HG03064 (cell line): Measurements from ENCODE around the gene USP20.

ENCODE experiments used
- ATAC-seq: cut with Tn5 transposase; IDR thresholded peaks from one replicate; pipeline ENCODE4 v1.9.1; 2021; ENCODE audit warnings: low read depth; ENCODE audit not compliant: unreplicated experiment

Gene USP20

DNA sequence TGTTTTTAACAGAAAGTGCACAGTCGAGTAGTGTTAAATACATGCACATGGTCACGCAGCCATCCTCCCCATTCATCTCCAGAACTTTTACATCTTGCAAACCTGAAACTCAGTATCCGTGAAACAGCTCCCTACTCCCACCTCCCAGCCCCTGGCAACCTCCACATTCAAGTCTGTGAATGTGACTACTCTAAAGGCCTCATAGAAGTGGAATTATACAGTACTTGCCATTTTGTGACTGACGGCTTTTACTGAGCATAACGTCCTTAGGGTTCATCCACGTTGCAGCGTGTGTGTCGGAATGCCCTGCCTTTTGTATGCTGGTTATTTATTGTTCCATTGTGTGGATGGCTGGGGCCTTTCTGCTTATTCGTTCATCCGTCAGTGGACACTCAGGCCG lies 35.8 kb downstream of the USP20 start:
- no peak for ATAC-seq

DNA sequence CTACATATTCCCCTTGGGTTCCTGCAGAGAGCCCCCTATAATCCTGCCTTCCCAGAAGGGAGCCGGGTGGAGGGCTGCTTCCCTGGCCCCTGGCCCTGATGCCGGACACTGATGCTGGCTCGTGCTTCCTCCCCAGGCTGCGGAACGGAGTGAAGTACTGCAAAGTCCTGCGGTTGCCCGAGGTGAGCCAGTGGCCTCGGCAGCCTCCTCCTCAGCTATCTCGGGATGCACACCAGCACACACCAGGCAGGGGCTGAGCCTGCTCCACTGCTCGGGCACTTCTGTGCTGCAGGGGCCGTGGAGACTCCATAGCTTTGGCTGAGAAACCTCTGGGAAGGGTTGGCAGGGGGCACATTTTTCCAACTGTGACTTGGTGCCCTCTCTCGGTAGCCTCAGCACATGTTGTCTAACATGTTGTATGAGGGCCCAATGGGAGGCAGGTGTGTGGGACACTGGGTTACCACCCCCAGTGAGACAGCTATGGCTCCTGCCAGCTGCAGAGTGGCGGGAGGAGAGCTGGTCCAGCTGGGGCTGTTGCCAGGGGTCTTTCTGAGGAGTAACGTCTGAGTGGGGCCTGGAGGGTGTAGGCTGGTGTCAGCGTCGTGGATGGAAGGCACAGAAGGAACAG lies 38.4 kb downstream of the USP20 start:
- ATAC-seq = no peak

DNA sequence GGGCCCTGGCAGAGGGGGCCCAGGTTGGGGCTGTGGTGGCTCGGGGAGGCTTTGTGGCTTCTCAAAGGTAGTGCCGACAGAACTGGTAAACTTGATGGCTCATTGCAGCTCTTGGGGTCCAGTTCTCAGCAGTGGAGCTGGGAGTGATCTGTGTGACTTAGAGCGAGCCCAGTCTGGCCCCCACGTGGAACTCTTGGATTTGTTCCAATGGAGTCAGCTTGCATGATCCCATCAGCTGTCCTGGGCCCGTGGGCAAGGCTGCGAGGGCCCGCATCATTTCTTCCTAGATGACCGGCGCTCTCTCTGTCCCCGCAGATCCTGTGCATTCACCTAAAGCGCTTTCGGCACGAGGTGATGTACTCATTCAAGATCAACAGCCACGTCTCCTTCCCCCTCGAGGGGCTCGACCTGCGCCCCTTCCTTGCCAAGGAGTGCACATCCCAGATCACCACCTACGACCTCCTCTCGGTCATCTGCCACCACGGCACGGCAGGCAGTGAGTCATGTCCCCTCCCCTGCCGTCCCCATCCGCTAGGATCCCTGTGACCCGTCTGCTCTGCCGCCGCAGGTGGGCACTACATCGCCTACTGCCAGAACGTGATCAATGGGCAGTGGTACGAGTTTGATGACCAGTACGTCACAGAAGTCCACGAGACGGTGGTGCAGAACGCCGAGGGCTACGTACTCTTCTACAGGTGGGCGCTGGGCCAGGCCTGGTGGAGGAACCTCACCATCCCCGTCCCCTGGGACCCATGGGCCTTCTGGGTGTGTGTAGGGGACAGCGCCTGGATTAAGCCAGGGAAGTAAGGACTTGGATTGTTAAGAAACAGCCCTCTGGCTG lies 39.2 kb downstream of the USP20 start:
- ATAC-seq = no peak

DNA sequence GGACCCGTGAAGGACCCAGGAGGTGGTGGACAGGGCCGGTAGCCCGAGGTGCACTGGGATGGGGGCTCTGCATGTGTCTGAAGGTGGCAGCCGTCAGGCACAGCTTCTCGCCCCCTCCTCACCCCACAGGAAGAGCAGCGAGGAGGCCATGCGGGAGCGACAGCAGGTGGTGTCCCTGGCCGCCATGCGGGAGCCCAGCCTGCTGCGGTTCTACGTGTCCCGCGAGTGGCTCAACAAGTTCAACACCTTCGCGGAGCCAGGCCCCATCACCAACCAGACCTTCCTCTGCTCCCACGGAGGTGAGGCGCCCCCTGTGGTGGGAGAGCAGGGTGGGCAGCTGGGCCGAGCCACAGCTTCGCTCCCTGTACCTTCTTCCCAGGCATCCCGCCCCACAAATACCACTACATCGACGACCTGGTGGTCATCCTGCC lies 39.9 kb downstream of the USP20 start:
- no peak for ATAC-seq

DNA sequence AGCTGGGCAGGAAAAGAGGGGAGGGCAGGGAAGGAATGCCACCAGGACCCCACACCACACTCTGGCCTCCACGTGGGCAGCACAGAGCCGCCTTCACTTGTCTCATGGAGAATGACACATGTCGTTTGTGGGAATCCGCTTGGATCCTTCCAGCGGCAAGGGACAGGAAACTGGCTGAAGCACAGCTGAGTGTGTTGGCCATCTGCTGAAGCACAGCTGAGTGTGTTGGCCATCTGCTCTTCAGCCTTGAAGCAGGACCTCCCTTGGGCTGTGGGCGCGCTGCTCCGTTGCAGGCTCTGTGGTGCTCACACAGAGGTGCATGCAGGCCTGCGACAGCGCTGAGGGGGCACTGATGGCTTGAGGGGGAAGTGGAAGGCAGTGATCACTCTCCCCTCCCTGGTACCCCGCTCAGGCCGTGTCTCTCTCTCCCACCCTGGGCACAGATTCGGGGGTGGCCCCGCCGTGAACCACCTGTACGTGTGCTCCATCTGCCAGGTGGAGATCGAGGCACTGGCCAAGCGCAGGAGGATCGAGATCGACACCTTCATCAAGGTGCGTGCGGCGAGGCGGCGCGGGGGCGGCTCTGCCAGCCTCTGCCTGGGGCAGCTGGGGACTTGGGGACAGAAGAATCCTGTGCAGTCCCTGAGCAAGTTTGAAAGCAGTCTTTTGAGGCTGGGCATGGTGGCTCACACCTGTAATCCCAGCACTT lies 40.6 kb downstream of the USP20 start:
- no peak for ATAC-seq

DNA sequence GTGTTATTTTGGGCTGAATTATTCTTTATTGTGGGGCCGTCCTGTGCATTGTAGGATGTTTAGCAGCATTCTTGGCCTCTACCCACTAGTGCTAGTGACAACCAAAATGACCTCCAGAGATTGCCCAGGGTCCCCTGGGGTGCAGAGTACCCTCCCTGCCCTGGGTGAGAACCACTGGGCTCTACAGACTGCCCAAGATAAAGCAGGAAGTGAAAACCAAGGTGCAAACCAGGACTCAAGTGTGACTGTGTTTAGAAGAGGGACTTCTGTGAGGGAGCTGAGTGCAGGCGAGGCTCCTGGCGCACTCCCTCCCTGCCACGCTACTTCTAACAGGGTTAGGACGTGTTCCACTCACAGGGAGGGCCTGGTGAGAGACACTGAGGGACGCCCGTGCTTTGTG lies 41.6 kb downstream of the USP20 start:
- no peak for ATAC-seq

DNA sequence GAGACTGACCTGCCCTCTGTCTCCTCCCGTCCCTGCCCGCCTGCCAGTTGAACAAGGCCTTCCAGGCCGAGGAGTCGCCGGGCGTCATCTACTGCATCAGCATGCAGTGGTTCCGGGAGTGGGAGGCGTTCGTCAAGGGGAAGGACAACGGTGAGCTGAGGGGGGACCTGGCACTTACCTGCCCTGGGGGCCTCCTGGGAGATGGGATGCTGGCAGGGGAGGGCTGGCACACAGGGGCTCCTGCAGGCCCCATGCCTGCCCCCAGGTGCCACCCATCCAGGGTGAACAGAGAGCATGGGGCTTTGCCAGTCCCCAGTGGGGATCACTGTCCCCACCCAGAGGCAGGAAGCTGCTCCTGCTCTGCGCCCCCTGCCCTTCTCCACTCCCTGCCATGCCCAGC lies 43.0 kb downstream of the USP20 start:
- ATAC-seq = no peak

DNA sequence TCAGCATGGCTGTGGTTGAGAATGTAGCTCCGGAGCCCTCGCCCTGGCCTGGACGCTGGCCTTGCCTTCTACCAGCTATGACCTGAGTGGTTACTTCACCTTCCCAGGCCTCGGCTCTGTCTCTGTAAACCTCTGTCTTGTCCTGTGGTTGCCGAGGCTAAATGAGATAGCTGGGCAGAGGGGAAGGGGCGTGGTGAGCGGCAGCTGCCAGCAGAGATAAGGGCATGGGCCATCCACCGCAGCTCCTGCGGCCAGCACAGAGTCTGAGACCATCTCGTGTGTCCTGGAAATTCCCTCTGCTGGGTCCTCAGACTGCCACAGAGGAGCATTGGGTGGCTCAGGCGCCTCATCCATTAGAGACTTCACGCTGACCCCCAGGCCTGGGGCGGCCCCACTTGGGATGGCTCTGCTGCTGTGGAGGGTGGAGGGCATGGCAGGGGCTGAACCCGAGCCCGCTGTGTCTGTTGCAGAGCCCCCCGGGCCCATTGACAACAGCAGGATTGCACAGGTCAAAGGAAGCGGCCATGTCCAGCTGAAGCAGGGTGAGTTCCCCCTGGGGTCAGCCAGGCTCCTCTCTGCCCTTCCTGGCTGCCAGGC lies 43.9 kb downstream of the USP20 start:
- no peak for ATAC-seq

DNA sequence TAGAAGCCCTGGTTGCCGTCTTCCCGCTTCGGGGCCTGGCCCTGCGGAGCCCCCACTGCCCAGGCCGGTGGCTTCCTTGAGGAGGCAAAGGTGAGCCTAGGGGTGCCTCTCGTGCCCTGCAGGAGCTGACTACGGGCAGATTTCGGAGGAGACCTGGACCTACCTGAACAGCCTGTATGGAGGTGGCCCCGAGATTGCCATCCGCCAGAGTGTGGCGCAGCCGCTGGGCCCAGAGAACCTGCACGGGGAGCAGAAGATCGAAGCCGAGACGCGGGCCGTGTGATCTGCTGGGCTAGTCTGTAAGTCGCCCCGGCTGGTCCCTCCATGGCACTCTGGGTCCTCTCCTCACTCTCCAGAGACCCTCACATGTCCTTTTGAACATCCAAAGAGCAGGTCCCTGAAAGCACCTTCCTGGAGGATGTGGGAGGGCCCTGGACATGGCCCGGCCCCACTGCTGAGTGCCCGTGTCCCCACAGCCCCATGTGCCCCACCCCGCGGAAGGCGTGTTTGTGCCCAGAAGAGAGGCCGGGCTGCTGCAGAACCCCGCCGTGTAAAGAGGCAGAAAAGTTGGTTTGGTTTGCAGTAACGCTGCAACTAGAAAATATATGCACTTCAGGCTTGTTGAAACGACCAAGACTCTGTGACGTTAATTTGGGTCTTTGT lies 44.9 kb downstream of the USP20 start:
- no peak for ATAC-seq

DNA sequence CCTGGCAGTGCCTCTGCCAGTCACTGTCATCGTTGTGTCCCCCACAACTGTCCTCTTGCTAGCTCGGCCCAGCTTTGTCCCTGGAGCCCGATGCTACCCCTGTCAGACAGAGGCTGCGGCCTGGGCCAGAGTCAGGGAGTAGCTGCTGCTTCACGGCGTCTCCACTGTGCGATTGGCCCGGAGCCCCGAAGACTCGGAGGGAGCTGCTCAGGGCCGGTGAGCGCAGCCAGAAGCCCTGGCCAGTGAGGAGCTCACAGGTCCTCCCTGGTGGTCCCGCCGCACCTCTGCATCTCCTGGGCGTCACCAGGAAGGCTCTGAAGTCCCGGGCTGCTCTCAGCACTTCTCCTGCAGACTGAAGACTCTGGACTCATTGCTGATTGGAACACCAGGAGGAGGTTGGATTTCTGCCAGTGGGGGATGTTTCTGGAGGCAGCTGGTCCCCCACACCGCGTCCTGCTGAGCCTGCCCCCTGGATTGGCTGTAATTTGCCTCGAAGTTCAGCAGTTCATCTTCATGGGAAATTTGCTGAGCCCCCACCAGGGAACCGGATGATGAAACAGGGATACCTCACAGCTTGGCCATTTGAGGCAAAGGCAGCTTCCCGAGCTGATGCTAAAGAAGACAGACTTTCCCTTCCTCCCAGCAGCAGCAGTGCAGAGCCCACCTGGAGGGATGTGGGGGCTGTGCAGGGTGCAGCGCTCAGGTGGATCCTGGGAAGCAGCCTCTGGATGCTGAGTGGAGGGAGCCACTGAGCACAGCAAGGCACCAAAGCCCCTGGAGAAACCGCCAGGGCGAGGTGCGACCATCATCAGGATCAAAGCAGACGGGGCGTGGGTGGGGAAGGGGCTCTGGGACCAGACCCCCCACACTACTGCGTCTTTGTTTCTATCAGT lies 45.6 kb downstream of the USP20 start:
- ATAC-seq = no peak

DNA sequence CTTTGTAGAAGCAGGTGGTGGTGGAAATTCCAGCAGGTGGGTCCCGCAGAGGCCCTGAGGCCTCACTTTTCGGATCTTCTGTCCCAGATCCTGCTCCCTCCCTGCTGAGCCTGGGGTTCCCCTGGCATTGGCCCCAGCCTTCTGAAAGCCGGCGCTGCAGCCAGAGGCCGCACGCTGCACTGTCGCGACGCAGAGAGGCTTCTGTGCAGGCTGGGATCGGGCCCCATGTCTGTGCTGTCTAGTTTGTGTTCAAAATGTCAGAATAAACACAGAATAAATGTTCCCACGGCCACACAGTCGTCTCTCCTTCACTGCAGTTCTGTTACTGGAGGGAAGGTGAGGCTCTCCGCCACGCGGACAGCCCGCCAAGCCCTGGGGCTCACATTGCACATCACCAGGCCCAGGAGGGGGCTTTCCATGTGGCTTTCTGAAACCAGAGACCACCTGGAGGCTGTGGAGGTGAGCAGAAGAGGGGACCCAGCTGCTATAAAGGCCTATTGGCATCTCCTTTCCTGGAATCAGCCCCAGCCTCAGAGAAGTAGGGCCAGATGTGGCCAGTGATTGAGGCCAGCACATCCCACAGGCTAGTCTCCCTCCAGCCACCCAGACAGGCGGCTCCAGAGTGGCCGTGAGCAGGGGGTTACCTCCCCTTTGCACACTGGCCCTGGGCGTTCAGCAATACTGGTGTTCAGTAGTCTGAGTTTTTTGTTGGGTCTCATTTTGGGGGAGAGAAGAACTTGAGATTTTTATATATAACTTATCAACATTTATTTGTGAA lies 46.5 kb downstream of the USP20 start:
- no peak for ATAC-seq

DNA sequence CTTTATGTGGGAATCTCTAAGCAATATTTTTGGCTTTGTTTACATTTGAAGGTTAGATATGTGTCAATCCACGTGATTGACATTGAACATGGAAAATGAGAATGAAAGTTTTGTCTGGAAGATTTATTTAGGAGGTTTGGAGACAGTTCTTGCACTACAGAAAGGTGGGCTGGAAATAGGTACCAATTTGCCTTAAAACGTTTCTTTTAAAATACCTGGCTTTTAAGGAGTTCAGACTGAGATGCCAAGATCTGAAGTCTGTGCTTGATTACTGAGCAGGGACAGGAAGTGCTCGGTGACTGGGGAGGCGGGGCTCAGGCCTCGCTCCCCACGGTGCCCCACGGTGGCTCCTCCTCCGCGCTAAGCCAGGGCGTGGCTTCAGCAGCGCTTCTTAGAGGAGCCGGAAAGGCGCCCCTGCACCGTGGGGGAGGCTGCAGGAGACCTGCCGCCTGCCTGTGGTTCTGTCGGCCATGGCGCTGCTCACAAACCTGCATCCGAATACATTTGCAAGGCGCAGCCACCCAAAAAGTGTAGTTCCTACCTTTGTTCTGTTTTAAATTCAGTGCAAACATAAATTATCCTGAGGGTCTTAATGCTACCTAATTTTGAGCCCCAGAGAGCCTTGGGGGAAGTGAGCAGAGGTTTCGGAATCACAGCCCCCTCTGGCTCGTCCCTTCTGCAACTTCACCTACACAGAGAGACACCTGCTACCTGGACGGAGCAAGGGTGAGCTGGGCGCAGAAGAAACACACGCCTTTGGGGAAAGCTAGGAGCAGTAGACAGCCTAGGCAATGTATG lies 49.2 kb downstream of the USP20 start:
- ATAC-seq = peak; percentile 40

DNA sequence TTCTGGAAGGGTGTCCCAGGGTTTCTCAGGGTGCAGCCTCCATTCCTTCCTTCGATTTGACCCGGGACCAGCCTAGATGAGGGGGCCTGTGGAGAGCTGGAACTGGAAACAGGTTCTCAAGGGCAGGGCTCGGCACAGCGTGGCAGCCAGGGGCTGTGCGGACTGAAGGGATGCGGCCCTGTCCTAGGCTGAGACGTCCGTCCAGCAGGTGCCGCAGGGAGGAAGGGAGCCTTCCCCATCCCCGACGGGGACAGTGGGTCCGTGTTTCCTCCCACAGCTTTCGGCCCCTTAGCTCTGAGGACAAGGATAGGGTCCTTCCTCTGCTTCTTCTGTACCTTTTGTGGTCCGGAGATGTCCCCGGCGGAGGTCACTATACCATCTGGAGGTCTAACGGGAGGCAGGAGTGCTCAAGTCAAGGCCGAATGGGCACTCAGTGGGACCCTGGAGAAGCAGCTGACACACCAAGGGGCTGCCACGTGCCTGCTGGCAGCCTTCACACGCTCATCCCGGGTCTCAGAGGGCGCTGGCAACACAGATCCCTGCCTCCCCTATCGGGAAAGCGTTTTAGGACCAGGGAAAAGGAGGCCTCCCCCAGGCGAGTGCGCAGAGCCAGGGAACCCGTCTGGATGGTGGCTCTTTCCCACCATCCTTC lies 49.9 kb downstream of the USP20 start:
- no peak for ATAC-seq

DNA sequence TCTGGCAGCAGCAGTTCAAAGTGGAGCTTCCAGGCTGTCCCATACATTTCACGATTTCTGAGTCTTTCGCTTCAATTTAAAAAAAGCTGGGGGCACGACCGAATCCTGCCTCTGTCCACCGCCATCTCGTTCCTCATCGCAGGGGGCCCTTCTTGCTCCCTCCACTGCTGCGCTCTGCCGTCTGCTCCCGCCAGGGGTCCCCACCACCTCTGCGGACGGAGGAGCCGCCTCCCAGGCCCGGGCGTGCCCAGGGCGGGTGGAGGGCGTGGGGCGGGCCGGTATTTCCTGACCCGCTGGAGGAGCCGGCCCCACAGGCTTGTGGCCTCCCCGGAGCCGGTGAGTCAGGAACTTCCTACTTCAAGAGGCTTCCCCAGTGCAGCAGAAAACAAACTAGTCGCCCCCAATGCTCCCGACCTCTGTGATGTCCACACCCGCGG lies 50.4 kb downstream of the USP20 start:
- ATAC-seq = no peak

DNA sequence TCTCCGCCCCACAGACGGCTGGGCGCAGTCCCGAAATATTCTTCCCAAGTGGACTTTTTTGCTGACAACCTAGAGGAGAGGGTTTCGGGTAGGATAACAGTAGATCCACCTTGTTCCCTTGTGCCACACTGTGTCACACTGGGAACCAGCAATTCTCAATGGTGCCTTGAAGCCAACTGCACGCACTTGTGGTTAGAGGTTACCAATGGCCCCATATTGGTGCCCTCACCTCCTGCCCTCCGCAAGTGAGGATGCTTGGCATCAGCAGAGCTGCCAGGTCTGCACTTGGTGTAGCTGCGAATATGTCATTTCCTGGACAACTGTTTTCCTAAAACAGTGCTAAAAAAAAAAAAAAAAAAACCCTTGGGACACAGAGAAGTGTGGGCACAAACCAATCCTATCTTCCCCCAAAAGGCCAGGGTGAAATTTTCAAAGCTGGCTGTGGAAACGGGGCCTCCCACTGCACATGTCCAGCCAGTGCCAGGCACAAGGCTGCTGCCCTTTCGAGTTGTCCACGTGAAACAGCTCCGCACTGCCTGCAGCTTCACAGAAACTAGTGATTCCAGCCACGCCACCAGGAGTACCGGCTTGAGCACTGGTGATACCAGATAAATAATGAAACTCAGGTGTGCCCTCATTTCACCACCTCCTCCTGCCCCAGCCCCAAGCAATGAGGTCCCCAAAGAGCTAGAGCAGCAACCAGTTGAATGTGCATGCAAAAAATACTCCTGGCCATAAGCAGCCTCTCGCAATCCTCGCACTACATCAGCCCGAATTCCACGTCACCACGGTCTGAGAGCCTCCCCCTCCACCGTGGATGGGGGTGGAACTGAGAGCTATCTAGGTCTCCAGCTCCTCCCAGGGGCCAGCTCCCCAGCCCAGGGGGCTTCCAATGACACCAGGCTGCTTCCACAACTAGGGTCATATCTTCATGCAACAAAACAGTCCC lies 51.2 kb downstream of the USP20 start:
- ATAC-seq = no peak
